Colonic mucosa (tissue), 4 donors: ENCODE results near the gene FIP1L1. TPM values are rescaled to one million over a fixed set of nuclear protein-coding genes. Genes with fewer than 3 reads are reported as not detected.

ENCODE experiments used
- DNase-seq: peaks from one replicate; pipeline ENCODE4 v3.0.0-alpha.2; 2020
- H3K27ac ChIP-seq: fragments of 200-600 bp; one replicate; pipeline ENCODE4 v1.8.0; 2021
- H3K27me3 ChIP-seq: fragments of 200-600 bp; one replicate; pipeline ENCODE4 v1.8.0; 2021
- H3K36me3 ChIP-seq: fragments of 200-600 bp; one replicate; pipeline ENCODE4 v1.8.0; 2021
- H3K4me1 ChIP-seq: fragments of 200-600 bp; one replicate; pipeline ENCODE4 v1.8.0; 2021; ENCODE audit warnings: mild to moderate bottlenecking
- H3K4me3 ChIP-seq: fragments of 200-600 bp; one replicate; pipeline ENCODE4 v1.8.0; 2021
- H3K9ac ChIP-seq, 2 donors: one replicate each; pipeline ENCODE4 v1.7.0; 2013; ENCODE audit warnings: control low read depth in 2 of 2, low read depth in 2 of 2, low read length in 2 of 2
- H3K9me3 ChIP-seq: fragments of 200-600 bp; one replicate; pipeline ENCODE4 v1.8.0; 2021
- intact Hi-C: fragments of 100-400 bp; cut with DNase I; formaldehyde crosslinking; loops from one replicate; pipeline ENCODE4 v1.14.1; 2022
- total RNA-seq, 2 donors: library from RNA; stranded (reverse); fragmentation: NEBNext Ultra II Directional in 1 of 2; extraction: Animal tissue kit (Norgen Biotek cat#: 25700) in 1 of 2; gene quantifications; one replicate each; pipeline ENCODE4 v1.2.1, GENCODE V29; 2021
- TF ChIP-seq, protein P1 (sequence below): fragments of 200-600 bp; IDR thresholded peaks from one replicate; pipeline ENCODE4 v1.8.0; 2022; ENCODE audit warnings: antibody characterized with exemption, mild to moderate bottlenecking
- donor health status: healthy.
- donor health status: DM: no; HTN: no; CAD: no.
- donor health status: DM: no; HTN: no; CAD: no.

FIP1L1 gene
- total RNA-seq, 2 donors from 2014 or later, result 38.8 to 46.6 TPM

DNA sequence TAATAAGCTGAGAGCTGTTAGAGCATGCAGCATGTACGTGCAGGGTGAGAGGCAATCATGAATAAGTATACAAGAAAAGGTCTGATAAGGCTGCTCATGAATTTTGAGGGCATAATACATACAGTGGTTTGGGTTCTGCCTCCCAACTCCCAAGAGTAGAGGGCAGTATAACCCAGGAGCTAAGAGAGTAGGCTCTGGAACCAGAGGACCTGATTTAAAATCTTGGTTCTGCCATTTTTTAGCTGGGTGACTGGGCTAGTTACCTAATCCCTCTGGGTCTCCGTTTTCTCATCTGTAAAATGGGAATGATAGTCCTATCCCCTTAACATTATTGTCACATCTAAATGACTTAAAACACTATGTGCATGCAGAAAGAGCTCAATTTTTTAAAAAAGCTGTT, 128.5 kb downstream of the FIP1L1 start:
- intact Hi-C loops, result no loop called here
- Histone ChIP-seq H3K27ac (no peak overlapping the region), H3K36me3 (no peaks in the 10 kb centered on the region), H3K9ac (no peak overlapping the region), H3K27me3 (no peaks in the 10 kb centered on the region), H3K4me1 (no peaks in the 10 kb centered on the region), H3K4me3 (no peak overlapping the region), H3K9me3 (no peaks in the 10 kb centered on the region)
- DNase-seq, result no peak
- TF ChIP-seq, protein P1, sequence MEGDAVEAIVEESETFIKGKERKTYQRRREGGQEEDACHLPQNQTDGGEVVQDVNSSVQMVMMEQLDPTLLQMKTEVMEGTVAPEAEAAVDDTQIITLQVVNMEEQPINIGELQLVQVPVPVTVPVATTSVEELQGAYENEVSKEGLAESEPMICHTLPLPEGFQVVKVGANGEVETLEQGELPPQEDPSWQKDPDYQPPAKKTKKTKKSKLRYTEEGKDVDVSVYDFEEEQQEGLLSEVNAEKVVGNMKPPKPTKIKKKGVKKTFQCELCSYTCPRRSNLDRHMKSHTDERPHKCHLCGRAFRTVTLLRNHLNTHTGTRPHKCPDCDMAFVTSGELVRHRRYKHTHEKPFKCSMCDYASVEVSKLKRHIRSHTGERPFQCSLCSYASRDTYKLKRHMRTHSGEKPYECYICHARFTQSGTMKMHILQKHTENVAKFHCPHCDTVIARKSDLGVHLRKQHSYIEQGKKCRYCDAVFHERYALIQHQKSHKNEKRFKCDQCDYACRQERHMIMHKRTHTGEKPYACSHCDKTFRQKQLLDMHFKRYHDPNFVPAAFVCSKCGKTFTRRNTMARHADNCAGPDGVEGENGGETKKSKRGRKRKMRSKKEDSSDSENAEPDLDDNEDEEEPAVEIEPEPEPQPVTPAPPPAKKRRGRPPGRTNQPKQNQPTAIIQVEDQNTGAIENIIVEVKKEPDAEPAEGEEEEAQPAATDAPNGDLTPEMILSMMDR, result no peak

DNA sequence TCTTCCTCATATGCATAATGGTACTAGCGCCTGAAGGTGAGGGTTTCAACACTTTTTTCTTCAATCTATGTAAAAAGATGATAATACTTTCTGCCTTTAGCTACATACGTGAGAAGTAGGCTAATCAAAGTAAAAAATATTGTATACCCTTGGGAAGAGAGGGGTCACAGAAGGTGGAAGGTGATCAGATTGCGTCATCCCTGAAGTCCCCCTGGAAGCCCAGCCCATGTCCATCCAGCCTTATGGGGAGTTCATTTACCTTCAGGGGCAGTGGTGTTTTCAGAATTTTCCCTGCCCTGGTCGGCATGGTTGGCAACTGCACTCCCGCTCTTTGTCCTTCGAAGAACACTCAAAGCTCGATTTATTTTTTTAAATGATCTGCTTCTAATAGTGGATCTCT, 129.6 kb downstream of the FIP1L1 start:
- H3K27me3 ChIP-seq, result no peaks in the 10 kb centered on the region
- intact Hi-C loops, result no loop called here
- H3K27ac ChIP-seq, result no peak overlapping the region
- no peaks in the 10 kb centered on the region for H3K9me3 ChIP-seq
- H3K36me3 ChIP-seq, result no peaks in the 10 kb centered on the region
- no peak overlapping the region for H3K9ac ChIP-seq
- no peaks in the 10 kb centered on the region for H3K4me1 ChIP-seq
- no peak overlapping the region for H3K4me3 ChIP-seq
- TF ChIP-seq, protein P1, result no peak
- DNase-seq, result no peak

DNA sequence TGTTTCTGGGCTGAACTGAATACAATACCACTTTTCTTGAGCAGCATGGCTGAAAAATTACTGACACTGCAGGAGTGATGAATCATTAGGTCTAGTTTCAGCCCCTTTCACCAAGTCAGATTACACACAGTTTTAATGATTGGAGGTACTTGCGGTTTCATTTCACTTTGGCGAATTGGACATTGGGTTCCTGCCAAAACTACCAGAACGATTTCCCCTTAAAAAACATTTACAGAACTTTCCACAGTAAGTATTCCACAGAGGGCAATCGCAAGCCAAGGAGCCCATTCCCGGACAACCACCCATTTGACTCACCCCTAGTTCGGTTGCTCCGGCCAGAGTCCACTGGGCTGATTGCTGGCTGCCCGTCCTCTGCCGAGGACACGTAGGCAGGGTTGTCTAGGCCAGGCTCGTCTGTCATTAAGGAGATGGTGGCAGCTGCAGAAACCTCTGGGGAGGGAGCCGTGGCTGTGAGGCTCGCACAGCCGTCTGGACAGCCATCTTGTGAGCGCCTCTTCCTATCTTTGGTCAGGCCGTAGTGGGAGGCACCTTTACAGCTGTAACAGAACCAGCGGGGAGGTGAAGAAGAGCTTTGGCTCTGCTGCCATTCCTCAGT, 130.3 kb downstream of the FIP1L1 start:
- DNase-seq, result no peak
- no peak overlapping the region for H3K4me3 ChIP-seq
- intact Hi-C loops, result no loop called here

DNA sequence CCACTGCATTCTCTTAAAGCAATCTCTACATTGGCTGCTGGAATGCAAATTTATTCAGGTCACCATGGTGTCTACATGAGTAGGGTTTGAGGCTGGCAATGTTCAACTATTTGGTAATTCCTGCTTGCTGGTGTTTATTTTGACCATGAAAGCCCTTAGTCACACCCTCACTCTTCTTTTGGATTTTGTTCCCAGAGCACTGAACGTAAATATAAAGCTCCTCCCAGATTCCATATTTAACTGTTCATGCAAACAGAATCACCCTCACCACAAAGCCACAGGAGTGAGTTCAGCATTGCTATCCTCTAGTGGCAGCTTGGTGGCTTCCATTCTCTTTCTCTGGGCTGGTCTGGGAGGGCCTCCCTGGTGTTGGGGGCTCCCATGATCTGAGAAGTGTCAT, 131.0 kb downstream of the FIP1L1 start:
- Histone ChIP-seq H3K9ac (no peak overlapping the region), H3K27ac (no peak overlapping the region), H3K27me3 (no peaks in the 10 kb centered on the region), H3K4me3 (no peak overlapping the region), H3K36me3 (no peaks in the 10 kb centered on the region), H3K9me3 (no peaks in the 10 kb centered on the region), H3K4me1 (no peaks in the 10 kb centered on the region)
- intact Hi-C loops, result no loop called here
- TF ChIP-seq, protein P1, result no peak
- DNase-seq, result no peak

More for the DNA sequence above, 130.3 kb downstream of the FIP1L1 start:
- TF ChIP-seq, protein P1, result no peak
- Histone ChIP-seq H3K9me3 (no peaks in the 10 kb centered on the region), H3K4me1 (no peaks in the 10 kb centered on the region), H3K36me3 (no peaks in the 10 kb centered on the region), H3K9ac (no peak overlapping the region), H3K27ac (no peak overlapping the region), H3K27me3 (no peaks in the 10 kb centered on the region)

DNA sequence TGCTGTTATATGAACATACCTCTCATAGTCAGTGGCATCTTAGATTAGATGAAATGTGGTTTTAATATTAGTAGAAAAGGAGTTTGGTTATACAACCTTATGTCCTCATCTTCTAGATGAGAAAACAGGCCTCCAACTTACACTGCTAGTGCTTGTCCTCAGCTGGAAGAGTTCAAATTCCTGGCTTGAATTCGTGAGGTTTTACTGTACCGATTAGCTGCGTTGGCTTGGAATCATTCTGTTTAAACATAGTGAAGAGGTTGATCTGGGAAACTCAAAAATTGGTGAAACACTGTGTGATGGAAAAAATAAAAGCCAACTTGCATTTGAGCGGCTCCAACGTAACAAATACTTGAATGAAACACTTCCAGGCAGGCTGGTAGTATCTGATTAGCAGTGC, 132.9 kb downstream of the FIP1L1 start:
- no peak for DNase-seq
- no peaks in the 10 kb centered on the region for H3K4me1 ChIP-seq
- H3K9ac ChIP-seq, result no peak overlapping the region
- no peak overlapping the region for H3K27ac ChIP-seq
- TF ChIP-seq, protein P1, result no peak
- H3K27me3 ChIP-seq, result no peaks in the 10 kb centered on the region
- H3K9me3 ChIP-seq, result no peaks in the 10 kb centered on the region
- no peak overlapping the region for H3K4me3 ChIP-seq
- H3K36me3 ChIP-seq, result no peaks in the 10 kb centered on the region
- intact Hi-C loops, result no loop called here

Other genes starting within 250 kb of the FIP1L1 start
- 10 to 100 TPM; 11.5 to 29.4 TPM for gene SCFD2, start 11.6 kb upstream of the FIP1L1 start, total RNA-seq
- 10 to 100 TPM in 1 of 2 donors, 1 to 10 TPM in 1; 9.7 to 25.0 TPM for gene LNX1, start 213.8 kb downstream of the FIP1L1 start, total RNA-seq